Stimulated activated CD4-positive, alpha-beta T cell treated with anti-CD3 and anti-CD28 coated beads, Interleukin-15, amount 100 ng/mL, for 48 hours (primary cell): Measurements from ENCODE around the gene COMMD10.

Experiments
- DNase-seq, 2 donors: peaks; one replicate each; pipeline ENCODE4 v3.0.0-alpha.2; 2020; ENCODE audit warnings: low read depth in 2 of 2

Gene COMMD10

DNA sequence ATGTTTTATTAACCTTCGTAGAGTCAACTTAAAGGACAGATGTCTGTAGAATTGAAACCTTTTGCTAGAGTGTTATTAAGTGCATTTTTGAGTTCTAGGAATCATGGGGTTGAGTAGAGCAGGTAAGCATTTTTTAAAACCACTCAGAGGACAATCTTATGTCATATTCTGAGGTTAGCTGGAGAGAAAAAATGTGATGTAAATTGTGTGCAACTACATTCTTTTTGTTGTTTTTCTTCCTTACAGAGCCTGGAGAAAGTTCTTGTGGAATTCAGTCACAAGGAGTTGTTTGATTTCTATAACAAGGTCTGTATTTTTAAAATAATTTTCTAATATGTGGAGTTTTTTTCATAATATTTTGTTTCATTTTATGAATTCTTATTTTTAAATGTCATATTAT lies 206.4 kb downstream of the COMMD10 start:
- no peak for DNase-seq

DNA sequence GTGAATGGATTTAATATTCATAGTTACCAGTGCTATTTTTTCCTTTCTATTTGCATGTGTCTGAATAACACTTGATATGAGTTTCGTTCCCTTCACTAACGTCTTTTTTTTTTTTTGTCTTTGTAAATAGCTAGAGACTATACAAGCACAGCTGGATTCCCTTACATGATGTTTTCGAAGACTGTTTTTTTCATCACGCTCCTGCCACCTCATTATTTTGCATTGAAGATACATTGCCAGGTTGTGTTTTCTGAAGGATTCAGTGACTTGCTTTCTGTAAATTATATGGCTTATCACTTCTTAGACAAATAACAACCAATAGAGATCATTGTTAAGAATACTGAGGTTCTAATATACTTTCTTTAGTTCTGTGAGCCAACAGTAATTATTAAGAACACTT lies 207.5 kb downstream of the COMMD10 start:
- no peak for DNase-seq

DNA sequence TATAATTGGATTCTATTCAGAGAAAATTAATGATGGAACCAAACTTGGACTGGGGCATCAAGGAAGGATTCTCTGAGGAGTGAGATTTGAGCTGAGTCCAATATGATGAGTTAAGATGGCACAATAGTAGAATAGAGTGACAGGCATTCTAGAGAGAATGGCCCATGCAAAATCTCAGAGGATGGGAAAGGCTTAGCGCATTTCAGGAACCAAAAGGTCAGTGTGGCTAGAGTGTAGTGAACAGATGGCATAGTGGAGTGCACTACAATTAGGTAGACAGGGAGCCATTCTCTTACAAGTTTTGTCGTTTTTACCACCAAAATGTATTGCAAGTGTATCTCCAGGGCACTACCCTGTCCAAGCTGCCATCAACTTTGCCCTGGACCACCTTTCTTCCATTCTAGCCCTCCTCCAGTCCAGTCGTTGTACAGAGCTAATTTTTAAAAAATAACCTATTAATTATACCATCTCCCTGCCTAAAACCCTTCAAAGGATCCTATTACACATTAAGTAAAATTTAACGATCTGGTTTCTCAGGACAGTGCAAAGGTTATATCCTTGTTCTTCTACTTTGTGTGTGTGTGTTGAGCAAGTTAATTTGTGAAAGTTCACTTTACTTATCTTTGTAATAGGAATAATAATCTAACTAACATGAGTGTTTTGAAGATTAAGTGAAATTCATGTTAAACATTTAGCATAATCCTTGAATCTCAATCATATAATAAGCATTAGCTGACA lies 211.7 kb downstream of the COMMD10 start:
- DNase-seq = no peak

DNA sequence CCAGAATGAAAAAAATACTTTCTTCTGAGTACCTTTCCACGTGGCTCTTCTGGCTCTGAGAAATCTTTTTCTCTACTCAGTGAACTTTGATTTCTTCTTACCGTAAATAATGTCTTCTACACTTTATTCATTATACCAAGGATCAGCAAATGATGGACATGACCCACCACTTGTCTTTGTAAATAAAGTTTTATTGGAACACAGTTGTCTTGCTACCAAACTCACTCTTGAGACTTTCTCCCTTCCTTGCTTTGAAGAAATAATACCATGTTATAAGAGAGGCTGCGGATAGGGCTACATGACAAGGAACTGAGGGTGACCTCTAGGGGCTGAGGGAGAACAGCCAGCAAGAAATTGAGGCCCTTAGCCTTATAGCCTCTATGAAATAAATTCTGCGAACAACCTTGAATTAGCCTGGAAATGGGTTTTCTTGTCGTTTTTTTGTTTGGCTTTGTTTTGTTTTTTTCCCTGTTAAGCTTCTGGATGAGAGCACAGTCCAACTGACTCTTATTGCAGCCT lies 212.5 kb downstream of the COMMD10 start:
- DNase-seq = no peak

DNA sequence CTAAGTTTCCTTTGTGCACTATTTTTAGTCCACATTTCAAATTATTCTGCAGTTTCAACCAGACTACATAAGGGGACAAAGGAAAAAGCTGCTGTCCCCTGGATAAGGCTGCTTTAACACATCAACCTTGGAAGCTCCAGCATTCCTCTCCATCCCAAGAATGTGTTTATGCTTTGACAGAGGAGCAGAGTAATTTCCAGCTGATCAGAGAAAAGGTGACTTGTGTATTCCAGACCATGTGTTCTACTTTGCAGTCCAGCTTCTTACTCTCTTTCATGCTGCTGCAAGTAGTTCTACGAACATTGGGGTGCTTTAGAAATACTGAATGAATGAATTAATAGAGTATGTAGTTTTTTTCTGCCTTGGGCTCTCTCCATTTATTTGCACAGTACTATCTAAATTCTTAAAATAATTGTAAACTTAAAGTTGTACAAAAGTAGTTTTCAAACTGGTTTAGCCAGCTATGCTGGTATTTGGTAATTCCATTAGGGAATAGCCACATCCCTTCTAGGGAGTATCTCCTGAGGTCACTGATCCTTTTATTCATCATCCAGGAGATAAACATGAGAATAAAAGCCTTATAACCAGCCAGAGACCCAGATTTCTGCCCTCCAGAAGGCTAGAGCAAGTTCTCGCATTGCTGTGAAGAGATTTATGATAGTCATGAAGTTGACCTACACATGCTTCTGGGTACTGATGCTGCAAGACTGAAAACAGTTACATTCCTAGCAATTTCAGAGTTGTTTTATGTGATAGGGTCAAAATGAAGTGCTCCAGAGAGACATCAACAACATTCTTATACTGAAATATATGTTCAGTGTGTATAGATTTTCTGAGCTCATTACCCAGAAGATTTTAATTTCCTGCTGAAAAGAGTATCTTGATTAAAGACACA lies 215.2 kb downstream of the COMMD10 start:
- no peak for DNase-seq

DNA sequence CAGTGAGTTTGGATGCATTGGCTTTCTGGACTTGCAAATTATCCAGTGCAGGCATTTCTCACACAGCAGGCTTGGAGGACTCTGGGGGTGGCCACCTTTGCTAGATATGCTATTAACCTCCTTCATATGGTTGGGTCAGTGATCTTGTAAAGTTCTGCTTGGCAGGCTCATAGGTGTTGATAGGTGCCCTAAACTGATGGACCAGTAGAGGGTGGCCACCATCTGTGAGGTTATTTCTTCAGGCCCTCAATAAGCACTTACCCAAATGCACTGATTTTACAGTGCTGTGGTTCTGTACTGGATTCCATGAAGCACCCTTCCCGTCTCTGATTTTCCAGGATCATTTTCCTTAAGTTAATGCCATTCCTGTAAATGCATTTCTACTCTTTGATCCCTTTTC lies 216.3 kb downstream of the COMMD10 start:
- DNase-seq = no peak

DNA sequence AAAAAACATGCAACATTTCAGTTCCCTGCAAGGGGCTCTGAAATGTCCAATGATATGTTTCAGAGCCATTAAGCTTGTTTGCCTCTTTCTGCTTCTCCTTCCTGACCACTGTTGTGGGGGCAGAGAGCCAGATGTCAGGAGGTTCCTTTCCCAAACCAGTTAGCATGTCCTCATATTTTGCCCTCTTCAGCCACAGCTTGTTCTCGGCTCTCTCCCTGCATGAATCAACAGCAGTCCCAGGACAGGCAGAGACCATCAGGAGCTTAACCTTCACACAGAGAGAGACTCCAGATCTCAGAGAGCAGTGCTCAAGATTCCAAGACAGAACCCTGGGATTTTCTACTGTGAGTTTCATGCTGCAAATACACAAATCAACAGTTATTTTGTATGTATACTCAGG lies 218.5 kb downstream of the COMMD10 start:
- no peak for DNase-seq

DNA sequence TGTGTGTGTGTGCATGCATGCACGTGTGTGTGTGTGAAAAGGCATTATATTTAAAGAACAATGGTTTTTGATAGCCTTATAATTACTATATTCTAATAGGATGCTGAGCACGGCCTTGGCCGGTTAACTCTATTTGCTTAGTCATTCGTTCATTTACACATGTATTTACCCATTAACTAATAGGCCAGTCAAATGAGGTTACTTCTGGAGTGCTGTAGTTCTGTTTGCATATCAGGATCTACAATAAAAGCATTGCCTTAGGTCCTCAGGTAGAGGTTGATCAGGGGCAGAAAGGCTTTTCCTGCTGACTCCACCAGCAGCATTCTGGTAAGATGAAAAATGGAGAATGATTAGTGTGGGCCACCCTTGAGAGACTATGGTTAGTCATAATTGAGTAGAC lies 219.0 kb downstream of the COMMD10 start:
- DNase-seq = no peak

DNA sequence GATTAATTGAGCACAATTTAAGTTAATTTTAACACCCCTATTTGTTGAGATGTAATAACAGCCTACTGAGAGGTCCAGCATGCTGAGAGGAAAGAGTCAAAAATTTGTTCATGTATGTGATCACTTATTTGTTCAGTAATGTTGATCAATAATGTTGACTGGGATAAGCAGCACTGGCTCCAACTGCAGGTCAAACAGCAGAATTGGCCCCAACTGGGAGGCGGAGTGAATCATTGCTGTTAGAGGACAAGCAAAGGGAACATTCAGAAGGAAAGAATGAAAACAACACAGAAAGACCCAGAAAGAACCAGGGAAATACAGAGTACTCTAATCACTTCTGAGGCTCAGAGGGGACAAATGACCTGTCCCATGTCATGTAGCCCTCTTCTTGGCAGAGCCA lies 221.1 kb downstream of the COMMD10 start:
- DNase-seq = no peak

DNA sequence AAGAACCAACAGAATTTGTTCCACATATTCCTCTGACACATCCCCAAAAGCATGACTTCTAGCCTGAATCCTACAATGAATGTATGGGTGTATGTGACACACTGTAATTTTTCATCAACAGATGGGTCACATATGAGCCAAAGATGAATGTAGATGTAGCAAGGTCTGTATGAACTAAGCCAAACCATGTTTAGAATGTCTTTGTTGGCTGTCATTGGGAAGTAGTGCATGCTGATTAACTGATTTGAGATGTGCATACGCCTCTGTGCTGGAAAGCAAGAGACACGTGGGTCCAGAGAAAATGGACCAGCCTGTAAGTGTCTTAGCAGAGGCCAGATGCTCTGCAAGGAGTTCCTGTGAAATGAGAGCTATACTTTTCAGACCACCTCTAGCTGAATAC lies 222.0 kb downstream of the COMMD10 start:
- no peak for DNase-seq

DNA sequence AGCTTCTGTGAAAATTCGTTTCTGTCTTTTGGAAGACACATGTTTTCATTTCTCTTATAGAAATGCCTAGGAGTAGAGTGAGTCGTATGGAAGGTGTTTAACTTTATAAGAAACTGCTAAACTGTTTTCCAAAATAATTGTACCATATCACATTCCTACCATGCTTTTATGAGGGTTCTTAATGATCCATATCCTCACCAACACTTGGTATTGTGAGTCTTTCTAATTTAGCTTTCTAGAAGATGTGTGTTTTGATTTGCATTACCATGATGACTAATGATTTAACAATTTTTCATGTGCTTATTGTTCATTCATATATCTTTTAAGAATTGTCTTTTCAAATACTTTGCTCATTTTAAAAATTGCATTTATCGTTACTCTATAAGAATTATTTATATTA lies 223.6 kb downstream of the COMMD10 start:
- DNase-seq = no peak

DNA sequence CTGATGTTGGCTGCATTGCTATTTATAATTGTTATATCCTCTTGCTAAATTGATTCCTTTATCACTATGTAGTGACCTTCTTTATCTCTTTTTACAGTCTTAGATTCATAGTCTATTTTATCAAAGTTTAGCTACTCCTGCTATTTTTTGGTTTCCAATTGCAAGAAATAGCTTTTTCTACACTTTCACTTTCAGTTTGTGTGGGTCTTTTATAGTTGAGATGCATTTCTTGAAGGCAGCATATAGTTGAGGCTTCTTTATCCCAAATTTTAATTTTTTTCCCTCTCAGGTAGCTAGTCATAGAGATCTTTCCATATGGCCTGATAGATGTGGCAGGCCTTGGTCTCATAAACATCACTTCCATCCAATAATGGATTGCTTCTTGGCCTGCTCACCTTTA lies 228.5 kb downstream of the COMMD10 start:
- no peak for DNase-seq

DNA sequence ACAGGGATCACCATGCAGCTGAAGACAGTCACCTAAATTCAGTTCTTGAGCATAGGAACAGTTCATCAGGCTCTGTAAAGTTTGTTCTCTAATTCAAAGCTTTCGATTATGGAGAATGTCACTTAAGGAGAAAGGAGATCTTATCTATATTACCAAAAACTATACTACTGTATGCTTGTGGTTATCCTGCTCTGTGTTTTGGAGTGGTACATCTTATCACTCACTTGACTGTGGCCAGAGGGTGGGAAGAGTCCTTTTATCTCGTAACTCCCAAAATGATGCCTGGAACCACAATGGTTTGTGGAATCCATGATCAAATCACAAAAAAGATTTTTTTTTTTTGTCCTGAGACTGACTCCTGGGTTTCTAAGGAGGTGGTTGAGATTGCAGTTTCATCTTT lies 230.7 kb downstream of the COMMD10 start:
- no peak for DNase-seq

DNA sequence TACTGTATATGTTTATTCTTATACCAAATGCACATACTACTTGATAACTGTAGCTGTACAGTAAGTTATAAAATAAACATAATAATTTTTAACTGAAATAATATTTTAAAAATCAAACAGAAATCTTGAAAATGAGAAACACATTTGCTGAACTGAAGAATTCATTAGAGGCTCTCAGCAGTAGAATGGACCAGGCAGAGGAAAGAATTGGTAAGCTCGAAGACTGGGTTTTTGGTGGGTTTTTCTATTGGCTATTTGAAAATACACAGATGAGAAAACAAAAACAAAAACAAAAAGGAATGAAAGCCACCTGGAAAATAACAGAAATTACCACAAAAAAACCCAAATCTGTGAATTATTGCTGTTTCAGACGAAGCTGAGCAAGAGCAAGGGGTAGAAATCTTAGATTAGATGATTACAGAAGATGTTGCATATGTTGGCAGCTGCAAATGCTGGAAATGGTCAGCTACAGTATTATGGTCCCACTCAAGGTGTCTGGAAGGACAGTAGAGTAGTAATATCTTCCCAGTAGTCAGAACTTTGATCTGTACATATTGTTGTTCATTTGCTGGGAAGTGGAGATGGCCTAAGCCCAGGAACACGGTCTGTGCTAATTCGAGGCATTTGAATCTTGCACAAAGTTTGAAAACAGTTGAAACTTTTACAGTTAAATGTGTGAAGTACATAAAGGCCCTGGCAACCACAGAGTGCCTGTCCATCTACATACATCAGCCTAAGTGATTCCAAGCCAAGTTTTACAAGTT lies 233.4 kb downstream of the COMMD10 start:
- no peak for DNase-seq

DNA sequence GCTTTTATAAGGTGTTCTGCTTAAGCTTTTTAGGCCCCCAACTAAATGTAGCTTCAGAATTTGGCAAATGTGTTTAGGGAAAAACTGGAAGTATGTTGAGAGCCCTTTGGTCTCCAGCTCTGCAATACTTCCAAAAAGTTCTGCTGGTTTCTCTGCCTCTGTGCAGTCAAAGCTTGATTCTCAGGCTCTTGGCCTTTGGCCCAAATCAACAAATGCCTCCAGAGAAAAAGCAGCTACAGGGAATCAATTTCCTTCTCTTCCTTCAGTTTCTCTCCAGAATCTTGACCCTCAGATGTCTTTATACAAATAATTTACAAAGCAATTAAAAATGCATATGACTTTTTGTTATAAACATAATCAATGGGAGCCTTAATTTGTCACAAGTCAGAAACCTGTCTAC lies 235.7 kb downstream of the COMMD10 start:
- no peak for DNase-seq

DNA sequence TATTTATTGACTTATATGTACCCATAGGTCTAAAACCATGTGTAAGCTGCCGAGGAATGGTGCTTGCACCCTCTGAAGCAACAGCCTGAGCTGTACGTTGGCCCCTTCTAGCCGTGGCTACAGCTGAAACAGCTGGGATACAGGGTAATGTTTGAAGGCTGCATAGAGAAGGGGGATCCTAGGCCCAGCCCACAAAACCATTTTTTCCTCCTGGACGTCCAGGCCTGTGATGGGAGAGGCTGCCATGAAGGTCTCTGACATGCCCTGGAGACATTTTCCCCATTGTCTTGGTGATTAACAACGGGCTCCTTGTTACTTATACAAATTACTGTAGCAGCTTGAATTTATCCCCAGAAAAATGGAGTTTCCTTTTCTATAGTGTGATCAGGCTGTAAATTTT lies 244.7 kb downstream of the COMMD10 start:
- DNase-seq = no peak

DNA sequence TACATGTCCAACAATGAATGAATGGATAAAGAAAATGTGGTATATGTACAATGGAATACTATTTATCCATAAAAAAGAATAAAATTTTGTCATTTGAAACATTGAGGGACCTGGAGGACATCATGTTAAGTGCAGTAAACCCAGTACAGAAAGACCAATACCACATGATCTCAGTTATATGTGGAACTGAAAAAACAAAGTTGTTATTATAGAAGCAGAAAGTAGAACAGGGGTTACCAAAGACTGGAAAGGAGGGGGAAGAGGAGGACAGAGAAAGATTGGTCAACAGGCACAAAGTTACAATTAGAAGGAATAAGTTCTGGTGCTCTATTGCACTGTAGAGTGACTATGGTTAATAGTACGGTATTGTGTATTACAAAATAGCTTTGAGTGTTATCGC lies 256.0 kb downstream of the COMMD10 start:
- no peak for DNase-seq
